NK-92 treated with Interleukin-12 subunit alpha and Interleukin-12 subunit beta, amount 100 ng/mL, for 24 hours (cell line): Measurements from ENCODE around the gene PRRT1.
"Not testable (repeated sequence)": the region's sequence is repeated elsewhere in the genome, so short reads cannot be mapped to it uniquely, and the experiment has no call there.

Experiments
- DNase-seq: peaks from one replicate; lab custom pipeline; 2025; lab: John Stamatoyannopoulos, UW

Gene PRRT1

DNA sequence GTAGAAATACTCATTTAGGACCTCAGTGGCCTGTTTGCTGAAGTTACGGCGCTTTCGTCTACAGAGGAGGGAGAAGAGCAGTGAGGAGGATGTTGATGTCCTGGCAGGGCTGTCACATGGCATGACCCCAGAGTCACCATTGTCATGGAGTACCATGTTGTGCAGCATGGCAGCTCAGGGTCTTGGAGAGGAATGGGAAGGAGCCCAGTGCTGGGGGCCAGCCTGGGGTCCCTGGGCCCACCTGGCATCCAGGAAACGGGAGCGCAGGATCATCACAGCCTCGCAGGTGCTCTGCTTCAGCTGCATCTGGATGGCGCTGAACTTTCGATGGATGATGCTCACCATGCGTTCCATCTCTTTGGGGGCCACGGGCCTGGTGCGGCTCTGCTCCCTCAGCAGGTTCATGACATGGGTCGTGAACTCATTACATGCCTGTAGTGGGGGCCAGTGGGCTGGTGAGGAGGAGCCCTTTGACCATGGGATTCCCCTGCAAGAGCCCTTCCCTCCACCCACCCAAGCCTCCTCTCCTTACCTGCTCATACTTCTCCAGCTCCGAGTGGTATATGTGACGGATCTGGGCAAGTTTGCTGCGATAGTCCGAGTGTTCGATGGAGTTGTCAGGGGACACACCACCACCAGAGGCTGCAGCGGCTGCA lies 36.1 kb upstream of the PRRT1 start:
- DNase-seq, result not testable (repeated sequence)

DNA sequence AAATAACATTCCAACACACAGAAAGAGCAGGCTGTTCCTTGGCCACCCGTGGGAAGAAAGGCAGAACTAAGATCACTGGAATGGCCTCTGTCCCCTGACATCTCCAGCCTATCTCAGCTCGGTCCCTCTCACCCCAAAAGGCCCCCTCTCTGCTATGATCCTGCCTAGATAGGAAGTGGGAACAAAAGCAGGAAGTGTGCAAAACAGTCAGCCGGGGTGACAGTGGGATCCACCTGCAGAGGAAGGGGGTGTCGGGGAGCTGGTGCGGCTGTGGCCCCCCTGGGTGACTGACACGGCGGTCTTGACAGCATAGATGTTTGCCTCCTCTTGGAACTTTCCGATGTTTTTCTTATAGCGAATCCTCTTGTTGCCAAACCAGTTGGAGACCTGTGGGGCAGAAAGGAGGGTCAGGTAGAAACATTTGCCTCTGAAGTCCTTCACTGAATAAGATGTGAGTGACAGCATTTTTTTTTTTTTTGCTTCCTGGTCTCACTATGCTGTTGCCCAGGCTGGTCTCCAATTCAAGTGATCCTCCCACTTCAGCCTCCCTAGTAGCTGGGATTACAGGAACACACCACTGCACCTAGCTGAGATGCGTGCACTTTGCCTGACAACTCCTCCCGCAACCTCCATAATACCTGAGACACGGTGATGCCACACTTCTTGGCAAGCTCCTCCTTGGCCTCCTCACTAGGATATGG lies 35.4 kb upstream of the PRRT1 start:
- DNase-seq, result no peak

- not testable (repeated sequence) for DNase-seq
These were observed 34.6 kb upstream of the PRRT1 start for GRCh38 chr6:32186151-32186840.

- DNase-seq, result not testable (repeated sequence)
These were observed 34.0 kb upstream of the PRRT1 start for GRCh38 chr6:32185681-32186131.

DNA sequence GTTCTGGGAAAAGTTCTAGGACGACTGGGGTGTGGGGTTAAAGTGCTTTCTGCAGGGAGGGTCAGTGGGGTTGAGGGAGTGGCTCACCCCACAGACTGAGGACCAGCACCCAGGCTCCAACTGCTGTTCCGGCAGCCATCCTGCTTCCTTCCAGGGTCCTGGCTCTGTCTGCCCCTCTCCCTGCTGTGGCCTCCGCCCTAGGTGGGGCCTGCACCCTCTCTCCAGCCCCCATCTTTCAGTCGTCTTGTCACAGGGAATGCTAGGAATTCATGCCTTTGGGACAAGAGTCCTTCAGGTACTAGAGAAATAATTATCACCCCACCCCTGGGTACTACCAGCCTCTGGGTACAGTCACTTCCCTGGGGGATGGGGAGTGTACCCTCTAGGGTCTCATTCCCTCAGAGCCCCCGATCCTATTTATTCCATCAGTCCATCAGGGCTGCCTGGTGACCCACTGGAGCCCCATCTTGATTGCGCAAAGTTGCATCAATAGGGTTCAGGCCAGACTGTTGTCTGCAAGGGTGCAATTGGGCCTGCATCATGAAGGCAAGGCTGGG lies 32.4 kb upstream of the PRRT1 start, which contains the start of gene AGER:
AGER (minus strand) TSS at position 170 of the 557 bp plus-strand sequence; CDS start at position 139, 31 bp downstream.
- DNase-seq, result no peak

GRCh38 chr6:32183483-32184083 lies 31.8 kb upstream of the PRRT1 start:
- DNase-seq, result no peak

DNA sequence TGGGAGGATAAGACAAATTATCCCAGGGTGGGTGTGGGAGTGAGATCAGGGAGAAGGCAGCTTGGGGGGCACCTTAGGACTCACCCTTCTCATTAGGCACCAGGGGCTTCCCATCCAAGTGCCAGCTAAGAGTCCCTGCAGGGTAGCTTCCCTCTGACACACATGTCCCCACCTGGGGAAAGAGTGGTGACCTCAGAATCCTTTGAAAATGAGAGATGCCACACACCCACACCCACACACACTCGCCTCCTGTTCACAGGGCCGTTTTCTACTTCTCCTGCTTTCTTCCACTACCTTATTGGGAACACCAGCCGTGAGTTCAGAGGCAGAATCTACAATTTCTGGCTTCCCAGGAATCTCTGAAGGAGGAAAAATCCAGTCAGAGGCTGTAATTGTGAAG lies 31.3 kb upstream of the PRRT1 start:
- DNase-seq, result no peak

DNA sequence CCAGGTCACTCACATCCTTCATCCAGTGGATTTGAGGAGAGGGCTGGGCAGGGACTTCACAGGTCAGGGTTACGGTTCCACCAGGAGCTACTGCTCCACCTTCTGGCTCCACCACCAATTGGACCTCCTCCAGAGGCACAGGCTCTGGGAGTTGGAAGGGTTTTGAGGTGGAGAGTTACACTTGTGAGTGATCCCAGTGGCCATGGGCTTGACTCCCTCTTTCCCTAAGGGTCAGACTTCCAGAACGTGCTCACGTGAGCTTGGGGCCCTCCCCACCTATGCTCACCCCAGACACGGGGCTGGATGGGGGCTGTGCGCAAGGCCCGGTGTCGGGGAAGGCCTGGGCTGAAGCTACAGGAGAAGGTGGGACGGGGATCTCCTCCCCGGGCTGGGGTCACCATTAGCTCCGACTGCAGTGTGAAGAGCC lies 30.8 kb upstream of the PRRT1 start:
- no peak for DNase-seq

DNA sequence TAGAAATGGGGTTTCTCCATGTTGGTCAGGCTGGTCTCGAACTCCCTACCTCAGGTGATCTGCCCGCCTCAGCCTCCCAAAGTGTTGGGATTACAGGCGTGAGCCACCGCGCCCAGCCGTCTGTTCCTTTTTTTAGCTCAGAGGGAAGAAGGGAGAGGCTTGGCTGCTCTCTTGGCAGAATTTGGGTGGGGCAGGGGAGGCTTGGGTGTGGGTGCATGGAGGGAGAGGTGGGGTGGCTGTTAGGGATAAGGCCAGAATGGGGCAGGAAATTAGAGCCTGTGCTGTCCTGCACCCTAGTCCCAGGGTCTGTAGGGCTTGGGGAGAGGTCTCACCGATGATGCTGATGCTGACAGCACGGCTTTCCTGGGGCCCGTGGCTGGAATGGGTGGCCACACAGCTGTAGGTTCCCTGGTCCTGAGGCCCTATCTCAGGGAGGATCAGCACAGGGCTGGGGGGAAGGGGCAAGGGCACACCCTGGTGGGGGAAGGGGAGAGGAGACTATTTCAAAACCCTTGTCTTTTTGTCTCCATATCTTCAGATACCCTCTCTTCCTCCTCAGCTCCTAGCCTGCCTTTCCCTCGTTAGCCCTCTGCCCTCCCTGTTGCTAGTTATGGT lies 30.3 kb upstream of the PRRT1 start:
- no peak for DNase-seq

GRCh38 chr6:32181148-32181702 lies 29.5 kb upstream of the PRRT1 start:
- DNase-seq, result no peak

DNA sequence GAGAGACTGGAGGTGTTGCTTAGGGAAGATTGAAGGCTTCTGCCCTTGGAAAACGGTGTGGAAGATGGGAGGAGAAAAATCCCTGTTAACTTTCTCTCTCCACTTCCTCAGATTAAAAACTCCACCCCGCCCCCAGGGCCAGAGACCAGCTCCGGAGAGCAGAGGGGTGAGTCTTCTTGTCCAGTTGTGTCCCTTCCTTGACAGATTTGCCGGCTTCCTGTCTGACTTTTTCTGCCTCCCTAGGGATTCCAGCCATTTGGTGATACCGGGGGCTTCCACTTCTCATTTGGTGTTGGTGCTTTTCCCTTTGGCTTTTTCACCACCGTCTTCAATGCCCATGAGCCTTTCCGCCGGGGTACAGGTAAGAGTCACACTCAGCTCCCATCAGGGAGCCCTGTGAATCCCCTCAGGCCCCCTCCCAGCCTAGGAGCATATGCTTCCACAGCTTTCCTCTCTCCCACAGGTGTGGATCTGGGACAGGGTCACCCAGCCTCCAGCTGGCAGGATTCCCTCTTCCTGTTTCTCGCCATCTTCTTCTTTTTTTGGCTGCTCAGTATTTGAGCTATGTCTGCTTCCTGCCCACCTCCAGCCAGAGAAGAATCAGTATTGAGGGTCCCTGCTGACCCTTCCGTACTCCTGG lies 28.1 kb upstream of the PRRT1 start:
- DNase-seq, result no peak

- no peak for DNase-seq
These were observed 27.1 kb upstream of the PRRT1 start for GRCh38 chr6:32178547-32179440.

DNA sequence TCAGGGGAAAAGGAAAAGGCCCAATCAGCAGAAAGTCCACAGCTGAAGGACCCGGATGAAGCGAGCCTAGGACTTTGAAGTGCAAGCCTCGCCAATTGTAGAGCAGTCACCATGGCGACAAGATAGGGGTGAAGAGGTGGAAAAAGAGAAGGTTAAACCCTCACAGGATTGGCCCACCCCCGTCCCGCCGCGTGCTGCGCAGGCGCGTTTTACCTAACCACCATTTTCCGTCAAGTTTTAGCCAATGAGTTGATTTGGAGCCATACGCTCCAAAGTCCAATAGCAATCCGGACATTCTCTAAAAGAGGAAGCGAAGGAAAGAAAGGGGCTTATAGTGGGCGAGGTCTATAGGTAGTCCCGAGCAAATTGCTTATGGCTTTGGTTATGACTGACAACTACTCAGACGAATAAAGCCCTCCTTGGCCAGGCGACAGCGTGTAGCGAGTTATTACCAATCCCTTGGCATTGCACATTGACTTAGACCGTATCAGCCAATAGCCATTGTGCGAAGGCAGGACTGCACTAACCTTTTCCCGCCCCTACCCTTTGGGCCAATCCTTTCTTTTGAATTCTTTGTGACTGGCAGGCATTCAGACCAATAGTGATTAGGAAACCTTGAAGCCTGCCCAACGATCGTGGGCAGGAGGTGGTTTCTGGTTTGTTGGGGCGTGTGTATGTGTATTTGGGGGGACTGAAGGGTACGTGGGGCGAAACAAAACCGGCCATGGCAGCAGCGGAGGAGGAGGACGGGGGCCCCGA lies 26.2 kb upstream of the PRRT1 start, which contains the start of gene RNF5:
RNF5 (plus strand) TSS at position 618 of the 759 bp plus-strand sequence; CDS start at position 725, 107 bp downstream.
- peak; percentile 94 for DNase-seq

GRCh38 chr6:32177183-32177787 lies 25.5 kb upstream of the PRRT1 start:
- peak; percentile 51 for DNase-seq

DNA sequence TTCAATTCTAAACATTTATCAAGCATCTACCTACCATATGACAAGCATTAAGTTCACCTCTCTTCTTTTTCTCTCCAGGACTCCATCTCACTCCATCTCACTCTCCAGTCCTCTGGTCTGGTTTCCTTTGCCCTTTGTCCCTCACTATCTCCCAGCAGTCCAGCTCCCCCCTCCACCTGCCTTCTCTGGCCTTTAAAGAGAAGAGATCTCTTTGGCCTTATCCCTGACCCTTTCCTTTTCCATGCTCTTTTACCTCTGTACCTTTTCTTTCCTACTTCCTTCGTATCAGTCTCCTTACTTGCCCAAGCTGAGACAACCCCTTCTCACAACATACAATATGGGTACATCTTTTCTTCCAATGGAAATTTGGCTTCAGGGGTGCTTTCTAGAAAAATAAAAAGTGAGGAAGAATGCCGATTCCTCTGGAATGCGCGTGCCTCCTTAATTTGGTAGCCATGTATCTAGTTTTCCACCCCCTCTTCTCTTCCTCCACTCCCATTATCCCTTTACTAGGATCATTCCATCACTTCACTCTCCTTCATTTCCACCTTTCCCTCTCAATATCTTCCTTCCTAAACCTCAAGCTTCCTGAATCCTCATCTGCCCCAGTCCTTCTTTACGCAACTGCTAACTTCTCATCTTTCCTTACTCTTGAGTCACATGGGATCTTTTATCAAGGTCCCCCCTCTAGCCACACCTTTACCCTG lies 24.9 kb upstream of the PRRT1 start:
- DNase-seq, result no peak

GRCh38 chr6:32175711-32176475 lies 24.2 kb upstream of the PRRT1 start, which contains the start of gene AGPAT1:
Gene AGPAT1 (minus strand): TSS chr6:32176084. CDS start chr6:32171496, 4,588 bp downstream.
- DNase-seq, result peak; percentile 92

DNA sequence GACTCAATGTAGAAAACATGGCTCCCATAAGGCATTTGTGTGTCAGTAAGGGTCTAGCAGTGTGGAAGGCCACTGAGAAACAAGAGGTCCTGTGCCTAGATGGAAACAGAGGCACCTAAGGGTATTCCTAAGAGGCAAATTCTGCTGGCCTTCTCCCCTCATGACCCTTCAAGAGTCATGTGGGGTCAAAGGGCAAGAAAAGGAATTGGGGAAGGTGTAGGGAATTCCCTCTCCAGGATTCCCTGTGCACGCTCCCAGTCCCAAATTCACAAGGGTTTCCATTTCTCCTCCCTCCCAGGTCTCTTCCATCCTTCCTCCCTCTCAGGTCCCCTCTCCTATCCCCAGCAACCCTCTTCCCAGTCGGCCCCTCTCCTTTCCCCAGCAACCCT lies 23.6 kb upstream of the PRRT1 start:
- DNase-seq, result no peak
